ENCODE measurements around the gene MYL3.
"Not testable (repeated sequence)": the region's sequence is repeated elsewhere in the genome, so short reads cannot be mapped to it uniquely, and the experiment has no call there.

MYL3 gene

DNA sequence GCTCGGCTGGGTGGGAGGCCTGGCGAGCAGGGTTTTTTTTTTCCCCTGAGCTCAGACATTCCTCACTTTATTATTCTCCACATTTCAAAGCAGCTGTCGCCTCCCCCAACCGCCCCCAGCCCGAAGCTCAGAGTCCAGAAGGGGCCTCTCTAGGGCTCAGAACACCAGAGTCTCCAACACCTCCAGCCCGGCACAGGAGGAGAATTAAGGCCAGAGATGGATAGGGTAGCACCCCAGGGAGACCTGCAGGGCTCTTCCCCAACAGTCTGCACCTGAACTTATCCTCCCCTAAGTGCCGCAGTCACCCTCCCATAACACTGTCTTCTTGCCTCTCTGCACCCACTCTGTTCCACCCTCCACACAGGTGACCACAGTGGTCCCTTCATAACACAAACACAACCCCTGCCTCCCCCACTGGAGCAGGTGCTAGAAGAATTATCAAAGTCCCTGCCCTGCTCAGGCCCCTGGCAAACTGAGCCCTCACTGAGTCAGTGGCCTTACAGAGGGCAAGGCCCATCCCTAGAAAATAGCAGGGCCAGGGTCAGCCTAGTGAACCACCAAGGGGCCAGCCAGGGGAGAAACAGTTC, 14.1 kb downstream of the MYL3 start:
- DNase-seq, result no peak

GRCh38 chr3:46848271-46849044, 14.8 kb downstream of the MYL3 start:
- no peak for DNase-seq

- no peak for DNase-seq
Measured at GRCh38 chr3:46847744-46848143, 15.5 kb downstream of the MYL3 start.

- no peak for DNase-seq
Measured at GRCh38 chr3:46846624-46847542, 16.4 kb downstream of the MYL3 start.

- peak; percentile 66 for DNase-seq
Measured at GRCh38 chr3:46845860-46846623, 17.2 kb downstream of the MYL3 start.

DNA sequence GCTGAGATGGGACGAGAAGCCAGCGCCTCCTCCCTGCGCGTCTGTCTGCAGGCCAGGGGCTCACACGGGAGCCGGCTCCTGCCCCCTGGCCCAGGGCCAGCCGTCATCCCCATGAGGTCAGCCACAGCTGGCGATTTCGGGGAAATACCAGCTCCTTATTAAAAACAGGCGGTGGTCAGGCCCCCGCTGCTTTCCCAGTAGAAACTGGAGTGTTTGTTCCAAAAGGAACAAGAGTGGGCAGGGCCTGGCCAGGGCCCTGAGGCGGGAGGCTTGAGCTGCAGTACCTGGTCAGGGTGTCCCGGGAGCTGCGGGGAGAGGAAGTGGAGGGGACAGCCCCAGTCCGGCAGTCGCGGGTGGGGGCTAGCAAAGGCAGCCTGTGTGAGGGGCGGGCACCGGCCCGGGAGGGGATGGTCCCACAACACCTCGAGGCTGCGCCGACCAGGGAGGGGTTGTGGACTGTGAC, 17.8 kb downstream of the MYL3 start:
- DNase-seq, result no peak

DNA sequence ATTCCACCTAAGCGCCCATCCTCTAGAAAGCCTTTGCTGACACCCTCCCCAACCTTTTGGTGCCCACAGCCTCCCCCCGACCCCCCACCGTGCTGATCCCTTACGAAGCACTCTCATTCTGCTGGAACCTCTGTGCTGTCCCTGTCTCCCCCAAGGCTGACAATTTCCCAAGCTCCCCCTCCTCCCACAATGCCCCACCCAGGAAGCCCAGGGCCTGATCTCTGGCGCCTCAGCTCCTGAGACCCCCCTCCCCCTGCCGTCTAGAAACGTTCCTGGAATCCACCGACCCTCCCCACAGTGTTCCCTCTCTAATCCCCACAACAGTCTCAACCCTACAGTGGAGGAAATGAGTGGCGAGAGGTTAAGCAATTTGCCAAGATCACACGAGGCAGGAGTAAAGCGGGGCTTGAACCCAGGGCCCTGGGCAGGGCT, 18.3 kb downstream of the MYL3 start:
- no peak for DNase-seq

GRCh38 chr3:46844397-46844796, 18.8 kb downstream of the MYL3 start:
- no peak for DNase-seq

- no peak for DNase-seq
Measured at GRCh38 chr3:46843508-46843907, 19.7 kb downstream of the MYL3 start.

DNA sequence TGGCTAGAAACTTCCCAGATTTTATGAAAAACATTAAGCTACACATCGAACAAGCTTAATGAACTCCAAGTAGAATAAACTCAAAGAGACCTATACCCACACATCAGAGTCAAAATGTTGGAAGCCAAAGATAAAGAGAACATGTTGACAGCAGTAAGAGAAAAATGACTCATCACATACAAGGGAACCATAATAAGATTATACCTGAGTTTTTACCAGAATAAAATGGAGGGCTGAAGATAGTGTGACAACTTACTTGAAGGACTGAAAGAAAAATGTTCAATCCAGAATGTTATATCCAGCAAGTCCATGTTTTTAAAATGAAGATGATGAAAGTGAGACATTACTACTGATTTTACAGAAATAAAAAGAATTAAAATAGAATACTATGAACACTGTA, 22.8 kb downstream of the MYL3 start:
- DNase-seq, result no peak

DNA sequence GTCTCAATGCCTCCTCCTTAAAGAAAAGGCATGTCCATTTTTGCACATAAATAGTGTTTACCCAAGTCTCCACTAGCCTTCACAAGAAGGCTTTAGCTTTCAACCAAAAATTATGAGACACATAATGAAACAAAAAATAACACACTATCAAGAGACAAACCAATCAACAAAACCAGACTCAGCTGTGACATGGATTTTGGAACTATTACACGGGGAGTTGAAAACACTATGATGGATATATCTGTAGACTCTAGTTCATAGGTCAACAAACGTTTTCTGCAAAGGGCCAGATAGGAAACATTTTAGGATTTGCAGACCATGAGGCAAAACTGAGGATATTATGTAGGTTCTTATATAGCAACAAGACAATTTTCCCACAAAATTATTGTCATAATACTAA, 24.9 kb downstream of the MYL3 start:
- no peak for DNase-seq

GRCh38 chr3:46835491-46835890, 27.8 kb downstream of the MYL3 start:
- no peak for DNase-seq

DNA sequence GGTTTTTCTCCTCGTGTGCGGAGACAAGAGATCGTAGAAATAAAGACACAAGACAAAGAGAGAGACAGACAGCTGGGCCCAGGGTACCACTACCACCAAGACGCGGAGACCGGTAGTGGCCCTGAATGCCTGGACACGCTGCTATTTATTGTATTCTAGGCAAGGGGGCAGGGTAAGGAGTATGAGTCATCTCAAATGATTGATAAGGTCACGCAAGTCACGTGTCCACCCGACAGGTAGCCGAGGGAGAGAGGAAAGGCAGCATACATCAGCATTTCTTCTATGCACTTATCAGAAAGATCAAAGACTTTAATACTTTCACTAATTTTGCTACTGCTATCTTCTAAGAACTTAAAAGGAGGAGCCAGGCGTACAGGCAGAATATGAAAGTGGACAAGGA, 28.2 kb downstream of the MYL3 start:
- no peak for DNase-seq

GRCh38 chr3:46833346-46834300, 29.6 kb downstream of the MYL3 start:
- no peak for DNase-seq

- no peak for DNase-seq
Measured at GRCh38 chr3:46831841-46832240, 31.4 kb downstream of the MYL3 start.

DNA sequence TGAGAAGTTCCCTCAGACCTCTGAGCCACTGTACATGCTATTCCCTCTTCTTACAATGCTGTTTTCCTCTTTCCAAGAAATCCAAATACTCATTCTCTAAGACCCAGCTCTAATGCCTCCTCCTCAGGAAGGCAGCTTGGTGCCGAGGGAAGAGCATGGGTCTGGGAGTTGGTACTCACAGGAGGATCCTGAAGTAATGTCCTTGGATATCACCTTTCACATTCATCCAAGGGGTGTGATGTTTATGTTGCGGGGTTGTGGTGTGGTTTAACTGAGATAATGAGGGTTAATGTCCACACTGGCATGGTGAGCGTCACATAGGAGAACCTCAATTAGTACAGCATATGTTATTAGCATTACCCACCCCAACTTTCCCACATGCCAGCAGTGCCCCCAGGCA, 31.9 kb downstream of the MYL3 start:
- DNase-seq, result no peak

GRCh38 chr3:46830801-46831200, 32.4 kb downstream of the MYL3 start:
- no peak for DNase-seq

DNA sequence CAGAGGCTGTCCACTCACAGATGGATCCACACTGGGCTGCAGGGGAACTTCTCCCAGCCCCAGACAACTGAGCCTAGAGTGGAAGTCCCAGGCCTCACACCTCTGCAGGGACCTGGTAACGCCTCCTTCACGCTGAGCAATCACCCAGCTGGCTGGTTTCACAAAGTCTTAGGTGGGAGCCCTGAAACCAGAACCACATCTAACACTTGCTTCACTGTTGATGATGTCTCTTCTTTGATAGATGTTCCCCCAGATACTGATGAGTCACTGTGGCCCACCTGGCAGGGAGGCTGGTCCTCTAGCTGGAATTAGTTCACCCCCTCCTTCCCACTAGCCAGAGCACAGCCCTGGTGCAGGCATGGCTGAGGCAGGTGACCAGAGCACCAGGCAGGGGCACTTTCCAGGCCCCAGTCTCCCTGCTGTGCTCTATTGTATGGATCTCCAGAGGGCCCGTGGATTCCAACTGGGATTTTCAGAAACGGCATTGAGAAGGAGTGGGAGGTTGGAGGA, 33.5 kb downstream of the MYL3 start:
- no peak for DNase-seq

GRCh38 chr3:46825450-46825849, 37.8 kb downstream of the MYL3 start:
- DNase-seq, result no peak

- DNase-seq, result no peak
Measured at GRCh38 chr3:46824211-46824970, 38.9 kb downstream of the MYL3 start.

GRCh38 chr3:46823314-46823713, 39.9 kb downstream of the MYL3 start:
- not testable (repeated sequence) for DNase-seq

Data from NCI-H2171 (cell line).